Measurements from ENCODE around the gene CLTC. TPM values are rescaled to one million over a fixed set of nuclear protein-coding genes. Genes with fewer than 3 reads are reported as not detected.

The CLTC gene
- total and polyA plus RNA-seq, 2 donors from 2014 or later, result 213 to 259 TPM

- Histone ChIP-seq H3K27me3 (ENCODE audit: control insufficient read depth, insufficient read depth, low read length) (no peaks in the 10 kb centered on the region), H3K4me1 (ENCODE audit: control insufficient read depth in 2 of 3, insufficient read depth in 2 of 3, low read depth in 1 of 3, low read length in 3 of 3) (peaks cover 8 to 30% (median 14%) of the 10 kb centered on the region in 3 donors), H3K9ac (ENCODE audit: low read length in 3 of 3) (no peak overlapping the region), H3K4me3 (ENCODE audit: low read length in 3 of 3) (no peak overlapping the region), H3K9me3 (ENCODE audit: control insufficient read depth in 2 of 3, insufficient read depth in 1 of 3, low read length in 3 of 3) (no peaks in the 10 kb centered on the region), H3K36me3 (ENCODE audit: control insufficient read depth in 2 of 3, insufficient read depth in 3 of 3, low read length in 3 of 3) (no peaks in the 10 kb centered on the region), H3K27ac (ENCODE audit: low read depth in 2 of 2, low read length in 2 of 2) (no peak overlapping the region)
- no peak for FAIRE-seq
- intact Hi-C loops (cut with DNase I), result no loop called here
- no peak for DNase-seq
- TF ChIP-seq CTCF (IDR thresholded peaks at IDR 0.05; ENCODE audit: borderline replicate concordance, extremely low read depth, insufficient read depth), result no peak
Measured at GRCh38 chr17:59638553-59638952, 18.9 kb downstream of the CLTC start.

DNA sequence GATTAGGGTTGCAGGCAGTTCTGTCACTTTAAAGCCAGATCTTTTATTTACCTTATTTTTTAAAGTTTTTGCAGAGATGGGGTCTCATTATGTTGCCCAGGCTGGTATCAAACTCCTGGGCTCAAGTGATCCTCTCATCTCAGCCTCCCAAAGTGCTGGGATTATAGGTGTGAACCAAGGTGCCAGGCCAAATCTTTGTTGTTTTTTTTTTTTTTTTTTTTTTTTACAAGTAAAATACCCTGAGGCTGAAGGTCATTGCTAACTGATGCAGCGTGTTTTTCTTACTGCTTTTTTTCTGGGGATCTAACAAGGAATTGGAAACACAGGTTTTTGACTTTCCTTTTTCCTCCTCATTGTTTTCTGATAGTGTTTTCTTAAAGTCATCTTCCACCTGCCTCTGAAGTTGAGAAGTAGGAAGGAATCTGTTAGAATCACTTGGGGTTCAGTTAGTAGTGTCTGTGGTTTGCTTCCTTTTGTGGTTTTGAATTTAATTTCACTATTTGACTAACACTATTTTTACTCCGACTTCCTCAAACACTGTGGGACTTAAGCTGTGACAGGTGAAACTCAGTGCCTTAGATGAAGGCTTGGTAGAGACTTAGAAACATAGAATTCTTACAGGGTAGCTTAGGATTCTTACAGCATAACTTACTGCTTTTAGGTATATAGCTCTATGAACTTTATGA is 22.2 kb downstream of the CLTC start:
- Histone ChIP-seq H3K36me3 (ENCODE audit: control insufficient read depth in 2 of 3, insufficient read depth in 3 of 3, low read length in 3 of 3) (peaks cover 2 to 8% (median 3%) of the 10 kb centered on the region in 3 donors), H3K9me3 (ENCODE audit: control insufficient read depth in 2 of 3, insufficient read depth in 1 of 3, low read length in 3 of 3) (no peaks in the 10 kb centered on the region), H3K4me3 (ENCODE audit: low read length in 3 of 3) (no peak overlapping the region), H3K27me3 (ENCODE audit: control insufficient read depth, insufficient read depth, low read length) (no peaks in the 10 kb centered on the region), H3K27ac (ENCODE audit: low read depth in 2 of 2, low read length in 2 of 2) (peak overlapping the region in 1 of 2 donors; percentile 12), H3K4me1 (ENCODE audit: control insufficient read depth in 2 of 3, insufficient read depth in 2 of 3, low read depth in 1 of 3, low read length in 3 of 3) (peaks cover 0 to 27% (median 7%) of the 10 kb centered on the region in 3 donors), H3K9ac (ENCODE audit: low read length in 3 of 3) (no peak overlapping the region)
- FAIRE-seq, result no peak
- intact Hi-C loops (cut with DNase I), result no loop called here
- no peak for TF ChIP-seq CTCF (IDR thresholded peaks at IDR 0.05; ENCODE audit: borderline replicate concordance, extremely low read depth, insufficient read depth)
- DNase-seq, result peak in 1 of 5 donors; percentile 16

DNA sequence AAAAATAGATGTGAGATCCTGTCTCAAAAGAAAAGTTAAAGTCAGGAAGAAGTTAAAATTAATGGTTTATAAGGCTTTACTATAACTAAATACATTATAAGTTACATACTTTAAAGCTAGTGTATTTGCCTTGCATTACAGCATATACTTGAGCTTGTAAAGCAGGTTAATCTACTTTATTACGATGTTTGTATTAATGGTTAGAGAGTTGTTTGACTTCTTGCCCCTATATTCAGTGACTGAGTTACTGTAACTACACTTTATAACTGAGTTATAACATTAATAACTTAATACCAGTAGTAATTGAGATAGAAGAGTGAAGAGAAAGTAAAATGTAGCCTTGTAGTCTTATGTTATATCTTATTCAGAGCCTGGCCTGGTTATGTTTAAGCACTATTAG is 22.9 kb downstream of the CLTC start:
- no peak for FAIRE-seq
- peaks cover 2 to 10% (median 7%) of the 10 kb centered on the region in 3 donors for H3K36me3 ChIP-seq (ENCODE audit: control insufficient read depth in 2 of 3, insufficient read depth in 3 of 3, low read length in 3 of 3)
- H3K27ac ChIP-seq (ENCODE audit: low read depth in 2 of 2, low read length in 2 of 2), result peak overlapping the region; percentile 4 to 20
- TF ChIP-seq CTCF (IDR thresholded peaks at IDR 0.05; ENCODE audit: borderline replicate concordance, extremely low read depth, insufficient read depth), result no peak
- peaks cover 0 to 27% (median 7%) of the 10 kb centered on the region in 3 donors for H3K4me1 ChIP-seq (ENCODE audit: control insufficient read depth in 2 of 3, insufficient read depth in 2 of 3, low read depth in 1 of 3, low read length in 3 of 3)
- H3K27me3 ChIP-seq (ENCODE audit: control insufficient read depth, insufficient read depth, low read length), result no peaks in the 10 kb centered on the region
- no peak overlapping the region for H3K4me3 ChIP-seq (ENCODE audit: low read length in 3 of 3)
- intact Hi-C loops (cut with DNase I), result no loop called here
- H3K9ac ChIP-seq (ENCODE audit: low read length in 3 of 3), result no peak overlapping the region
- DNase-seq, result peak in 1 of 5 donors; percentile 44
- no peaks in the 10 kb centered on the region for H3K9me3 ChIP-seq (ENCODE audit: control insufficient read depth in 2 of 3, insufficient read depth in 1 of 3, low read length in 3 of 3)
